ENCODE measurements around the gene OTOGL. TPM values are rescaled to one million over a fixed set of nuclear protein-coding genes. Genes with fewer than 3 reads are reported as not detected.

The OTOGL gene
- total RNA-seq, 4 donors from 2014 or later = 0.04 to 0.57 (median 0.23) TPM; not detected in 1

GRCh38 chr12:80317307-80317706 is 218.0 kb downstream of the OTOGL start:
- H3K9me3 ChIP-seq = no peaks in the 10 kb centered on the region
- intact Hi-C loops (cut with DNase I) = no loop called here
- no peaks in the 10 kb centered on the region for H3K27me3 ChIP-seq
- peaks cover 0 to 28% (median 0%) of the 10 kb centered on the region in 3 donors for H3K4me1 ChIP-seq
- no peak for DNase-seq
- H3K27ac ChIP-seq = no peak overlapping the region
- TF ChIP-seq CTCF (IDR thresholded peaks at IDR 0.05) (no peak), POLR2A (IDR thresholded peaks at IDR 0.05) (no peak)
- no peak overlapping the region for H3K4me3 ChIP-seq
- H3K36me3 ChIP-seq = no peaks in the 10 kb centered on the region

- no peak overlapping the region for H3K4me3 ChIP-seq
- H3K9me3 ChIP-seq = no peaks in the 10 kb centered on the region
- intact Hi-C loops (cut with DNase I) = no loop called here
- H3K27ac ChIP-seq = no peak overlapping the region
- H3K4me1 ChIP-seq = peaks cover 0 to 32% (median 0%) of the 10 kb centered on the region in 3 donors
- H3K27me3 ChIP-seq = no peaks in the 10 kb centered on the region
- TF ChIP-seq CTCF (IDR thresholded peaks at IDR 0.05) = no peak
- no peak for DNase-seq
- WGBS, 2 donors = 0% methylated on average over 1 of the region's 1 CpG
- H3K36me3 ChIP-seq = no peaks in the 10 kb centered on the region
These were observed 218.6 kb downstream of the OTOGL start for GRCh38 chr12:80317899-80318298.

GRCh38 chr12:80320121-80320678 is 220.9 kb downstream of the OTOGL start:
- Histone ChIP-seq H3K36me3 (no peaks in the 10 kb centered on the region), H3K27ac (no peak overlapping the region), H3K9me3 (no peaks in the 10 kb centered on the region), H3K4me3 (no peak overlapping the region), H3K27me3 (no peaks in the 10 kb centered on the region), H3K4me1 (peaks cover 0 to 32% (median 0%) of the 10 kb centered on the region in 3 donors)
- WGBS, 2 donors = 76 to 83% methylated on average over 2 of the region's 2 CpGs
- no peak for DNase-seq
- intact Hi-C loops (cut with DNase I) = no loop called here
- TF ChIP-seq CTCF (IDR thresholded peaks at IDR 0.05) = no peak
- no peak for TF ChIP-seq POLR2A (IDR thresholded peaks at IDR 0.05)

- Histone ChIP-seq H3K36me3 (no peaks in the 10 kb centered on the region), H3K4me1 (peaks cover 0 to 26% (median 0%) of the 10 kb centered on the region in 3 donors), H3K4me3 (no peak overlapping the region), H3K27ac (no peak overlapping the region), H3K27me3 (no peaks in the 10 kb centered on the region), H3K9me3 (no peaks in the 10 kb centered on the region)
- TF ChIP-seq POLR2A (IDR thresholded peaks at IDR 0.05) (no peak), CTCF (IDR thresholded peaks at IDR 0.05) (no peak)
- intact Hi-C loops (cut with DNase I) = no loop called here
- no peak for DNase-seq
- WGBS, 2 donors = 17 to 49% methylated on average over 2 of the region's 2 CpGs
These were observed 222.3 kb downstream of the OTOGL start for GRCh38 chr12:80321653-80322052.

GRCh38 chr12:80325167-80325959 is 226.0 kb downstream of the OTOGL start:
- no peak for TF ChIP-seq CTCF (IDR thresholded peaks at IDR 0.05)
- no peak for TF ChIP-seq POLR2A (IDR thresholded peaks at IDR 0.05)
- no peaks in the 10 kb centered on the region for H3K9me3 ChIP-seq
- no peak overlapping the region for H3K27ac ChIP-seq
- peaks cover 0 to 31% (median 0%) of the 10 kb centered on the region in 3 donors for H3K4me1 ChIP-seq
- H3K4me3 ChIP-seq = no peak overlapping the region
- no peaks in the 10 kb centered on the region for H3K36me3 ChIP-seq
- no peak for DNase-seq
- no peaks in the 10 kb centered on the region for H3K27me3 ChIP-seq
- 65 to 68% methylated on average over 4 of the region's 4 CpGs for WGBS, 2 donors
- intact Hi-C loops (cut with DNase I) = no loop called here
